ENCODE measurements around the gene PLXNA1.

Gene PLXNA1

GRCh38 chr3:127002195-127003174 is 19.6 kb downstream of the PLXNA1 start:
- DNase-seq (ENCODE audit: low read depth) = peak; percentile 92

DNA sequence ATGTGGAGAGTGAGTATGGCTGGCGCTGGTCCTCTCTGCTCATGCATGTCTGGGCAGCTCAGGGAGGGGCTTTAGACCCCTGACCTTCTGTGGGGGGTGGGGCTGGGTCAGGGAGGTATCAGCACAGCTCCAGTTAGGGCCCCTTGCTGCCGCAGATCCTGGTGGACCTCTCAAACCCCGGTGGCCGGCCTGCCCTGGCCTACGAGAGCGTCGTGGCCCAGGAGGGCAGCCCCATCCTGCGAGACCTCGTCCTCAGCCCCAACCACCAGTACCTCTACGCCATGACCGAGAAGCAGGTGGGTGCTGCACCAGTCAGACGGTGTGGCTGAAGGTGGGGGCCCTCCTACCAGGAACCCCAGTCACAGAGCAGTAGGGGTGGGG is 20.2 kb downstream of the PLXNA1 start:
- no peak for DNase-seq (ENCODE audit: low read depth)

GRCh38 chr3:127003601-127004280 is 20.8 kb downstream of the PLXNA1 start:
- DNase-seq (ENCODE audit: low read depth) = no peak

GRCh38 chr3:127004641-127005397 is 21.9 kb downstream of the PLXNA1 start:
- no peak for DNase-seq (ENCODE audit: low read depth)

DNA sequence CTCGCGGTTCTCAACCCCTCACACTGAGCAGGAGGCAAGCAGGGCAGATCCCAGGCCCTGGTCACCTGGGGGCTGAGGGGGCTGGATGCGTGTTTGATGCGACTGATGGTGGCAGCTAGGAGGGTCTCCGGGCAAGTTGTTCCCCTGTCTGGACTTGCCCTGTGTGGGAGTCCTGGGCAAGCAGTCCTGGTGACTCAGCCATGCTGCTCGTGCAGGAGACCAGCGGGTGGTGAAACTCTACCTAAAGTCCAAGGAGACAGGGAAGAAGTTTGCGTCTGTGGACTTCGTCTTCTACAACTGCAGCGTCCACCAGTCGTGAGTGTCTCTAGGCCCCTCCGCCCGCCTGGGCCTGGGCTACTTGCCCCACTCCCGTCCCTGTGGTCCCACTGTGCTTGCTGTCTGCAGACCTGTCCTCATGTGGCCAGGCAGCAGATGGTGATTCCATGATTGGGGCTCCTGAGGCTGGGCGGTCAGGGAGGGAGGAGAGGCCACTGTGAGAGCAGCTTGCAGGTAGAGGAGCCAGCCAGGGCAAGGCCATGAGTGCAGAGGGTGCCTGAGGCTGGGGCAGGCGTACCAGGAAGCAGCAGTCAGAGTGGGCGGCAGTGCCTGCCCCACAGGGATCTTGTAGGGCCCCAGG is 23.1 kb downstream of the PLXNA1 start:
- no peak for DNase-seq (ENCODE audit: low read depth)

- no peak for DNase-seq (ENCODE audit: low read depth)
Observed at GRCh38 chr3:127006781-127007436, 24.0 kb downstream of the PLXNA1 start.

DNA sequence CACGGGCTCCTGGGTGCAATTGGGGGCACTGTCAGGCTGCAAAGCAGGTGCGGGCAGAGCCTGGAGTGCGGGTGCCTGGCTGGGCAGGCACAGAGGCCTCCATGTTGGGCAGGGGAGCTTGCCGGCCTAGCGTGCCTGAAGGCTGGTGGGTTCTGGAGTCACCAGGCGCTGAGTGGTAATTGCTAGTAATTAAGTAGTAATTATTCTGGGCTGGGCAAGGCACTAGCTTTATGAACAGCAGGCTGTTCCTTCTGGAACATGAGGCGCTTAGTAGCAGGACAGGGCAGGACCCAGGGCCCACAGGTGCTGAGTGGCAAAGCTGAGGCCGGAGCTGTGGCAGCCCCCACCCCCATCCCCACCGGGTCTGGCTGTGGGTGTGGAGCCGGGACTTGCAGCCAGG is 25.3 kb downstream of the PLXNA1 start:
- DNase-seq (ENCODE audit: low read depth) = no peak

DNA sequence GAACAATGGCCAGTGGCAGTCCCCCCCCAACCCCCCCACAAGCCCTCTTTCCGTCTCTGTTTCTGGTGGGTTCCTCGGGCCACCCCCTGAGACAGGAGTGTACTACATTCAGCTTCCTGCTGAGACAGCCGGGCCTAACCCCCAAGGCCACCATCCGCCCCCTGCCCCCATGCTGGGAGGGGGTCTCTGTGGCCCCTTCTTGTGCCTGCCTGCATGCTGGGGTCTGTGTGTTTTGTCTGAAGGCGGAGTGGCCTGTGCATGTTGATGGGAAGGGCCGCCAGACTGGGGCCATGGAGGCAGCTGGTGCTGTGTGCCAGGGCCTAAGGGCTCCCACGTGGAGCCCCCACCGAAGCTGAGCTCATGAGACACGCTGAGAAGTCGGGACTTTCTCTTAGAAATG is 26.6 kb downstream of the PLXNA1 start:
- no peak for DNase-seq (ENCODE audit: low read depth)

DNA sequence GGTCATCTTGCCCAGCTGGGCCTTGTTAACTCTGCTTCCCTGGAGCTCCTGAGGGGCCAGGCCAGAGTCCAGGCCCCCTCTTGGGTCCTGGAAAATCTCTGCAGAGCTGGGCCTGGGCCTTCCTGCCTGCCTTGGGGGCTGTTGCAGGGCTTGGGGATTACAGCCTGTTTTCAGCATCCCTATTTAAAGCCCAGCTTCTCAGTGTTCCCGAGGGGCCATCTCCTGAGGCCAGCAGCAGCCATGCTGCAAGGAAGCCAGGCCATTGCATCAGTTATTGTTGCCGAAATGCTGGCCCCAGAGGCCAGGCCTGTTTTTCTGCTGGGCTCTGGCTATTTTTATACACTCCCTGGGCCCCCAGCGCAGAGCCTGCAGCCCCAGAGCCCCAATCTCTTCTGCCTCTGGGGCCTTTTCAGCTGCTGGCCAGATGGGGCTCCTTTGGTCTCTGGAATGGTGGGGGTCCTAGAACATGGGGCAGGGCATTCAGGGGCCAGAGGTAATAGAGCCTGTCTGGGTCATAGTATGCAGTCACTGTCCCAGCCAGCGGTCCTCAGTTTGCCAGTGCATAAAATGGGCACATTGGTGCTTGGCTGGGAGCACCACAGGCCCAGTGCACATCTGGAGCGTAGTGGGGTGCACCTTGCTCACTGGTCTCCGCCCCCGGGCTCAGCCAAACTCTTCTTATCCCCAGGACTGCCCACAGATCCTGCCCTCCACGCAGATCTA is 28.5 kb downstream of the PLXNA1 start:
- DNase-seq (ENCODE audit: low read depth) = no peak

DNA sequence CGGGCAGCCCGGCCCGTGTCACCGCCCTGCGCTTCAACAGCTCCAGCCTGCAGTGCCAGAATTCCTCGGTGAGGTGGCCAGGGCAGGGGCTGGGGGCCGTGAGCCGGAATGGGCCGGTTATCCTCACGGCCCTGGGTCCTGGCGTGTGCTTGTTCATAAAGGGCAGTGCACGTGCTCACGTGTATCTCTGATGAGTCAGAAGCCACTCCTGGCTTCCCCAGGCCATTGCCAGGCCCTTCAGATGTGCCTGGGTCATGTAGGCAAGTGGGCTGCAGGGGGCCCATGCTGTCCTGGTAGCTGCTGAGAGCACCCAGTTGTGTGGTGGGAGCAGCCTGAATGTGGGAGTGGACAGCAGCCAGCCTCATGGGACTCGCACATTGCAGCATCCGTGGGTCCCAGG is 29.2 kb downstream of the PLXNA1 start:
- DNase-seq (ENCODE audit: low read depth) = peak; percentile 60

DNA sequence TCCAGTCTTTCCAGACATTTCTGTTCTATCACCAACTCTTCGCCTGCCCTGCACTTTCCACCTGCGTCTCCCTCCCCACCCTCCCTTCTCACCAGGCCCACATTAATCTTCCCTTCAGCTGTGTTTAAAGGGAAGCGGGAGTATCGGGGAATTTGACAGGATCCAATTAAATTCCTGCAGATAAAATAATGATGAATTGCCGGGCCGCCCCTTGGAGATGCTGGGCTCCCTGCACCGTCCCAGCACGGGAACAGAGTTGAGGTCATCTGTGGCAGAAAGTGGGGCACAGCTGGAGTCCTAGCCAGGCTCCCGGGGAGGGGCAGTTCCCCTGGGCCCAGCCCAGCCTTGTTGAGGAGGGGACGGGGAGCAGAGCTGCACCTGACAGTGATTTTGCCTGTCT is 30.3 kb downstream of the PLXNA1 start:
- no peak for DNase-seq (ENCODE audit: low read depth)

DNA sequence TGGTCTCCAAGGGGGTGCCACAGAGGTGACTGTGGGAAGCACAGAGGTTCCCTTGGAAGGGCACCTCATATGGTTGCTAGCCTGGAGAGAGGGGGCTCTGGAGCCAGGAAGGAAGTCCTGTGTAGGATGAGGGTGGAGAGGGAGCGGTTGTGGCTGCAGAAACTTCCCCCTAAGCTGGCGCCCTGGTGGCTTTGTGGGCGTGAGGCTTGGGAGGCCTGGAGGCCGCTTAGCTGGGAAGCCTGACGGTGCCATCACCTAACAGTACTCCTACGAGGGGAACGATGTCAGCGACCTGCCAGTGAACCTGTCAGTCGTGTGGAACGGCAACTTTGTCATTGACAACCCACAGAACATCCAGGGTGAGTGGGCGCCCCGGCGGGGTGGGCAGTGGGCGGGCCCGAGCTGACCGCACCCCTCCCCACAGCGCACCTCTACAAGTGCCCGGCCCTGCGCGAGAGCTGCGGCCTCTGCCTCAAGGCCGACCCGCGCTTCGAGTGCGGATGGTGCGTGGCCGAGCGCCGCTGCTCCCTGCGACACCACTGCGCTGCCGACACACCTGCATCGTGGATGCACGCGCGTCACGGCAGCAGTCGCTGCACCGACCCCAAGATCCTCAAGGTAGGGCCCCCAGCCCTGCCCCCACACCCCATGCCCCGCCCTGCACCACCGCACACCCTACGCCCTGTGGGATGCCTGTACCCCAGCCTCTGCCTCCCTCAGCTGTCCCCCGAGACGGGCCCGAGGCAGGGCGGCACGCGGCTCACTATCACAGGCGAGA is 31.0 kb downstream of the PLXNA1 start:
- no peak for DNase-seq (ENCODE audit: low read depth)

DNA sequence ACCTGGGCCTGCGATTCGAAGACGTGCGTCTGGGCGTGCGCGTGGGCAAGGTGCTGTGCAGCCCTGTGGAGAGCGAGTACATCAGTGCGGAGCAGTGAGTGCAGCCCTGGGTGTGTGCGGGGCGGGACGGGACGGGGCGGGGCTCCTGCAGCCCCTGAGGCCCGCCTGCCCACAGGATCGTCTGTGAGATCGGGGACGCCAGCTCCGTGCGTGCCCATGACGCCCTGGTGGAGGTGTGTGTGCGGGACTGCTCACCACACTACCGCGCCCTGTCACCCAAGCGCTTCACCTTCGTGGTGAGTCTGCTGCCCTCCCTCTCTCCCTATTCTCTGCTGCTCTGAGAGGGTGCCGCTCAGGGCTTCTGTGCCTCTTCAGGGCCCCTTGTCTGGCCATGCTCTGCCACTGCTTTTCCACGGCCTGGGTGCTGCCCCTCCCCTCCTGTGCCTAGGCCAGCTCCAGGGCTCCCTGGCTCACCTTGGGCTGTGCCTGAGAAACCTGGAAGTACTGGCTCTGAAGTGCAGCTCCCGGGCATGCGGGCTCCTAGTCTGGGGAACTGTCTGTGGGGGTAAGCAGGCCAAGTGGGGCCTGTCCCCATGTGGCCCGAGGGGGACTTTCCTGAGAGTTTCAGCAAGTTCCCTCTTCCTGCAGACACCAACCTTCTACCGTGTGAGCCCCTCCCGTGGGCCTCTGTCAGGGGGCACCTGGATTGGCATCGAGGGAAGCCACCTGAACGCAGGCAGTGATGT is 31.8 kb downstream of the PLXNA1 start:
- DNase-seq (ENCODE audit: low read depth) = no peak

DNA sequence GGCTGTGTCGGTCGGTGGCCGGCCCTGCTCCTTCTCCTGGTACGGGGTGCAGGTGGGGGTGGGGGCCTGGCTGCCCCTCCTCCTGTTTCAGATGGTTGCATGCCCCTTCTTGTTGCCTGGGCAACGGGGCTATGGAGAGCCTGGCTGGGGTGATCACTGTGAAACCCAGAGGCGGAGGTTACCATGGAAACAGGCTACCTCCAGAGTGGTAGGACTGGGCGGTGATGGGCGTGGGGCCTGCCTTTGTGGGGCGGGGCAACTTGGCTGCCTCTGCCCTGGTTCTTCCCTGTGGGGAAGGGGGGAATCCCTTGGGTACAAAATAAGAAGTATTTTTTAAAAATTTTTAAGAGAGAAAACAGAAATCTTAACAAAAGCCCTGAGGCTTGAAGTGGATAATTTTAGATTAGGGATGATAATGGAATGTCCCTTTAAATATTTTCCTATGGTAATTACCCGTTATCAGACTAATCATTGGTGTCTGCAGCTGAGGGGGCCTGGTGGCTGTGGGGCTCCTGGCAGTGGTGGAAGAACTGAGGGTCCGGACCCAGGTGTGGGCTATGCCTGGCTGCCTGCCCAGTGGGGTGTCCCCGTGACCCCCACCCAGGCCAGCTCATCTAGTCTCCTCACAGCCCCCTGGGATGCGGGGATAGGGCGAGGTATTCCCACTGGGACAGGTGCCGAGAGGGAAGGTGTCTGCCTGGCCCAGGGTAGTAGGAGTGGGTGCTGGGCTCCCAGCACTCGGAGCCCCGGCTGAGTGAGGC is 32.5 kb downstream of the PLXNA1 start:
- DNase-seq (ENCODE audit: low read depth) = no peak

DNA sequence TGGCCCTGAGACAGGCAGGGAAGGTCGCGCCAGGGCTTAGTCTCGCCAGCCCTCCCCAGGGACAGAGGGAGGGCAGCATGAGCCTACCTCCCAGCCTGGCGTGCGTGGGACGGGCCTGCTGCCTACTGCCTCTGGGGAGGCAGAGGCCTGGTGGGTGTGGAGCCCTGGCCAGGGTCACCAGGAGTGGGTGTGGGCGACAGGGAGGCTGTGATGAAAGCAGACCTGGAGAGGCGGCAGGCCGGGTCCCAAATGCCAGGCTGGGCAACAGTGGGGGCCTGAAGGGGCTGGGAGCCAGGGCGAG is 33.1 kb downstream of the PLXNA1 start:
- no peak for DNase-seq (ENCODE audit: low read depth)

- DNase-seq (ENCODE audit: low read depth) = no peak
Observed at GRCh38 chr3:127016461-127016860, 33.5 kb downstream of the PLXNA1 start.

DNA sequence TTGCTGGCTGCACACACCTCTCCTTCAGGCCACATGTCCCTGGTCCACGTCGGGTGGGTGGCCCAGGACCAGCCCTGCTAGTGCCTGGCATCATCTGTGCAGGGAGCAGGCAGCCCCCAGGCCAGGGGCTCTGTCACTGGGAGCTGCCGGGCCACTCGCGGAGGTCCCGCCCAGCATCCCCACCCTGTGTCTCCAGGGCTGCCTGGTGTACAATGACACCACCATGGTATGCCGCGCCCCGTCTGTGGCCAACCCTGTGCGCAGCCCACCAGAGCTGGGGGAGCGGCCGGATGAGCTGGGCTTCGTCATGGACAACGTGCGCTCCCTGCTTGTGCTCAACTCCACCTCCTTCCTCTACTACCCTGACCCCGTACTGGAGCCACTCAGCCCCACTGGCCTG is 34.3 kb downstream of the PLXNA1 start:
- no peak for DNase-seq (ENCODE audit: low read depth)

DNA sequence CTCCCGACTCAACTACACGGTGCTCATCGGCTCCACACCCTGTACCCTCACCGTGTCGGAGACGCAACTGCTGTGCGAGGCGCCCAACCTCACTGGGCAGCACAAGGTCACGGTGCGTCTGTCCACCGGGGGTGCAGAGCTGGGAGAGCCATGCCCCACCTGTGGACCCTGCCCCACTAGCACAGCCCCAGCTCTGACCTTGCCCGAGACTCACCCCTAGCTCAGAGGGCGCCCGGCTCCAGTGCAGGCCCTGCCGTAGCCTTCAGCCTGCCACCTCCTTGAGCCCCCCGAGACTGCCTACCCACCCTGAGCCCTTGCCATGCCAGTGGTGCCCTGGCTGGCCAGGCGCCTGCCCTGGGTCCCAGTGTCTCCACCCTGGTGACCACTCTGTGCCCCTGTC is 34.9 kb downstream of the PLXNA1 start:
- DNase-seq (ENCODE audit: low read depth) = no peak

GRCh38 chr3:127018306-127018828 is 35.5 kb downstream of the PLXNA1 start:
- no peak for DNase-seq (ENCODE audit: low read depth)
